Trophoblast cell (in vitro differentiated cells and primary cell): Measurements from ENCODE around the gene CBX8.

Source experiments
- DNase-seq, 2 donors: peaks; one replicate each; pipeline ENCODE4 v3.0.0-alpha.2; 2016
- H2AFZ ChIP-seq: 2 replicates; pipeline ENCODE4 v1.6.1; 2013; ENCODE audit warnings: low read length, moderate library complexity, mild to moderate bottlenecking; ENCODE audit not compliant: insufficient read depth, poor library complexity
- H2AK5ac ChIP-seq: 2 replicates; pipeline ENCODE4 v1.6.1; 2013; ENCODE audit warnings: mild to moderate bottlenecking, low read length
- H2BK120ac ChIP-seq: 2 replicates; pipeline ENCODE4 v1.6.1; 2013; ENCODE audit warnings: low read length, mild to moderate bottlenecking, moderate library complexity; ENCODE audit not compliant: insufficient read depth, poor library complexity
- H2BK12ac ChIP-seq: 2 replicates; pipeline ENCODE4 v1.6.1; 2013; ENCODE audit warnings: mild to moderate bottlenecking, low read length, moderate library complexity
- H2BK5ac ChIP-seq: 2 replicates; pipeline ENCODE4 v1.6.1; 2013; ENCODE audit warnings: low read length, low read depth, moderate library complexity, mild to moderate bottlenecking; ENCODE audit not compliant: poor library complexity
- H3K14ac ChIP-seq: 2 replicates; pipeline ENCODE4 v1.6.1; 2013; ENCODE audit warnings: mild to moderate bottlenecking, low read length
- H3K18ac ChIP-seq: 2 replicates; pipeline ENCODE4 v1.6.1; 2013; ENCODE audit warnings: mild to moderate bottlenecking, low read length
- H3K23ac ChIP-seq: 2 replicates; pipeline ENCODE4 v1.6.1; 2013; ENCODE audit warnings: low read length
- H3K27ac ChIP-seq: 2 replicates; pipeline ENCODE4 v1.5.1; 2013; ENCODE audit warnings: low read depth, mild to moderate bottlenecking, inconsistent platforms, low read length, moderate library complexity
- H3K27me3 ChIP-seq: 2 replicates; pipeline ENCODE4 v1.6.1; 2013; ENCODE audit warnings: inconsistent platforms, mild to moderate bottlenecking, low read length, moderate library complexity; ENCODE audit not compliant: insufficient read depth
- H3K36me3 ChIP-seq, 2 experiments: 1 replicate in 1 of 2; 2 replicates in 1 of 2; pipeline ENCODE4 v1.6.1; 2013; ENCODE audit warnings: low read length in 2 of 2, mild to moderate bottlenecking in 2 of 2, moderate library complexity in 1 of 2; ENCODE audit not compliant: insufficient read depth in 2 of 2, control insufficient read depth in 1 of 2
- H3K4ac ChIP-seq: 2 replicates; pipeline ENCODE4 v1.6.1; 2013; ENCODE audit warnings: low read depth, mild to moderate bottlenecking, low read length, moderate library complexity
- H3K4me1 ChIP-seq, 2 experiments: 1 replicate in 1 of 2; 2 replicates in 1 of 2; pipeline ENCODE4 v1.6.1; 2013; ENCODE audit warnings: low read length in 2 of 2, mild to moderate bottlenecking in 2 of 2, moderate library complexity in 1 of 2; ENCODE audit not compliant: insufficient read depth in 2 of 2, control insufficient read depth in 1 of 2
- H3K4me2 ChIP-seq: 2 replicates; pipeline ENCODE4 v1.6.1; 2013; ENCODE audit warnings: inconsistent platforms, mild to moderate bottlenecking, low read length, moderate library complexity
- H3K4me3 ChIP-seq: 2 replicates; pipeline ENCODE4 v1.5.1; 2013; ENCODE audit warnings: mild to moderate bottlenecking, low read depth, low read length, inconsistent platforms
- H3K79me1 ChIP-seq: one replicate; pipeline ENCODE4 v1.6.1; 2013; ENCODE audit warnings: low read length
- H3K79me2 ChIP-seq: 2 replicates; pipeline ENCODE4 v1.6.1; 2013; ENCODE audit warnings: low read length, mild to moderate bottlenecking; ENCODE audit not compliant: control insufficient read depth, insufficient read depth, poor library complexity
- H3K9ac ChIP-seq: 2 replicates; pipeline ENCODE4 v1.6.1; 2013; ENCODE audit warnings: mild to moderate bottlenecking, low read length
- H3K9me3 ChIP-seq: 2 replicates; pipeline ENCODE4 v1.6.1; 2013; ENCODE audit warnings: low read depth, mild to moderate bottlenecking, control low read depth, inconsistent platforms, low read length; ENCODE audit not compliant: insufficient read depth
- H4K12ac ChIP-seq: 2 replicates; pipeline ENCODE4 v1.6.1; 2013; ENCODE audit warnings: low read depth, mild to moderate bottlenecking, low read length, moderate library complexity
- H4K8ac ChIP-seq: 2 replicates; pipeline ENCODE4 v1.6.1; 2013; ENCODE audit warnings: low read depth, mild to moderate bottlenecking, low read length, moderate library complexity
- H4K91ac ChIP-seq: one replicate; pipeline ENCODE4 v1.6.1; 2013; ENCODE audit warnings: low read depth, mild to moderate bottlenecking, low read length, moderate library complexity
- WGBS: extraction: QIAGEN DNeasy Blood & Tissue Kit; methylation state at CpG from one replicate; pipeline ENCODE4 v1.1.7; 2013; ENCODE audit warnings: missing lambda C conversion rate; ENCODE audit not compliant: insufficient read length, insufficient coverage; ENCODE audit errors: extremely low coverage; 5-methylcytosine and 5-hydroxymethylcytosine counted together

Gene CBX8

DNA sequence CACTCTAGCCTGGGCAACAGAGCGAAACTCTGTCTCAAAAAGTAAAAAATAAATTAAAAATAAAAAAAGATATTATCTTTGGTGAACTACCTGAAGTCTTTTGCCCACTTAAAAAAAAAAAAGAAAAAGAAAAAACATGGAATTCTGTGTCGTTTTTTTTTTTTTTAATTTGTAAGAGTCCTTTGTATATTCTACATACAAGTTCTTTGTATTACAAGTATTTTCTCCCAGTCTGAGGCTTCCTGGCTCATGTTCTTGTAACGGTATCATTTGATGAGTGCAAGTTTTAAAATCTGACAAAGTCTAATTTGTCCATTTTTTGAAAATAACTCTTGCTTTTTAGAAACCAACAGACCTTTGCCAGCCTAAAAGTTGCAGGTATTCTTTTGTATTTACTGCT, 31.2 kb downstream of the CBX8 start:
- Histone ChIP-seq H3K27me3 (no peaks in the 10 kb centered on the region), H2BK120ac (no peak overlapping the region), H3K4me3 (no peak overlapping the region), H4K12ac (no peak overlapping the region), H3K27ac (no peak overlapping the region), H3K4me2 (no peak overlapping the region), H3K36me3 (no peaks in the 10 kb centered on the region), H3K79me1 (no peaks in the 10 kb centered on the region), H3K4ac (no peak overlapping the region), H3K23ac (no peak overlapping the region), H4K91ac (no peak overlapping the region), H3K9ac (no peak overlapping the region), H2BK5ac (no peak overlapping the region), H2AFZ (no peak overlapping the region), H3K79me2 (no peaks in the 10 kb centered on the region), H3K14ac (no peak overlapping the region), H4K8ac (no peak overlapping the region), H2BK12ac (no peak overlapping the region), H3K18ac (no peak overlapping the region), H2AK5ac (no peak overlapping the region), H3K4me1 (no peaks in the 10 kb centered on the region), H3K9me3 (no peaks in the 10 kb centered on the region)
- no peak for DNase-seq
- no CpG with 5 or more reads among the region's 3 CpGs for WGBS

DNA sequence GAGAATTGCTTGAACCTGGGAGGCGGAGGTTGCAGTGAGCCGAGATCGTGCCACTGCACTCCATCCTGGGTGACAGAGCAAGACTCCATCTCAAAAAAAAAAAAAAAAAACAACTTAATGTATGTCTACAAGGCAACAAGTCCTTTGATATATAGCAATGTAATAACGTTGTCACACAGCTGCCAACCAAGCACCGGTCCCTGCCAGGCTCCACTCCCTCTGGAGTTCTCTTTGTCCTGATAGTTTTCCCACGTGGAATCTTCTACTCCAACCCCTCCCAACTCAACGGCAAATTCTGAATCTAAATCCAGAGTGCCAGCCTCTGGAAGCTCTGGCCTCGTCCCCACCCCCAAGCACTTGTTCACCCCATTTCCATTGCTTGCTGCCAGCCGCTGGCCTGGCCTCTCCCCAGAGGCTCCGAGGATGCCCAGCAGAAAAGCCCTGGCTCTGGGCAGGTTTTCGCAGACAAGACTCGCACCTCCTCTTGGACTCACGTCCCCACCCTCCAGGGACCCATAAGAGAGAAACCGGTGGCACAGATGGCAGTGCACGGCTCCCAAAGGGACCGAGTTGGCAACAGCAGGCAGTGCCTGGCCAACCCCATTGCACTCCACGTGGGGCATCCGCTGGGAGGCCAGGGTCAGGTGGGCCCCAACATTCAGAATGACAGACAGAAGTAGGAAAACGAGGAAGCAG, 34.8 kb downstream of the CBX8 start:
- Histone ChIP-seq H2AK5ac (no peak overlapping the region), H4K12ac (no peak overlapping the region), H3K4me3 (no peak overlapping the region), H3K23ac (no peak overlapping the region), H3K9ac (no peak overlapping the region), H3K4ac (no peak overlapping the region), H4K8ac (no peak overlapping the region), H3K14ac (no peak overlapping the region), H3K27ac (no peak overlapping the region), H3K79me2 (no peaks in the 10 kb centered on the region), H3K79me1 (no peaks in the 10 kb centered on the region), H2AFZ (no peak overlapping the region), H3K4me2 (no peak overlapping the region), H3K9me3 (no peaks in the 10 kb centered on the region), H3K36me3 (no peaks in the 10 kb centered on the region), H2BK120ac (no peak overlapping the region), H2BK12ac (no peak overlapping the region), H2BK5ac (no peak overlapping the region), H3K4me1 (no peaks in the 10 kb centered on the region), H3K18ac (no peak overlapping the region), H3K27me3 (no peaks in the 10 kb centered on the region), H4K91ac (no peak overlapping the region)
- no CpG with 5 or more reads among the region's 19 CpGs for WGBS
- DNase-seq: no peak

DNA sequence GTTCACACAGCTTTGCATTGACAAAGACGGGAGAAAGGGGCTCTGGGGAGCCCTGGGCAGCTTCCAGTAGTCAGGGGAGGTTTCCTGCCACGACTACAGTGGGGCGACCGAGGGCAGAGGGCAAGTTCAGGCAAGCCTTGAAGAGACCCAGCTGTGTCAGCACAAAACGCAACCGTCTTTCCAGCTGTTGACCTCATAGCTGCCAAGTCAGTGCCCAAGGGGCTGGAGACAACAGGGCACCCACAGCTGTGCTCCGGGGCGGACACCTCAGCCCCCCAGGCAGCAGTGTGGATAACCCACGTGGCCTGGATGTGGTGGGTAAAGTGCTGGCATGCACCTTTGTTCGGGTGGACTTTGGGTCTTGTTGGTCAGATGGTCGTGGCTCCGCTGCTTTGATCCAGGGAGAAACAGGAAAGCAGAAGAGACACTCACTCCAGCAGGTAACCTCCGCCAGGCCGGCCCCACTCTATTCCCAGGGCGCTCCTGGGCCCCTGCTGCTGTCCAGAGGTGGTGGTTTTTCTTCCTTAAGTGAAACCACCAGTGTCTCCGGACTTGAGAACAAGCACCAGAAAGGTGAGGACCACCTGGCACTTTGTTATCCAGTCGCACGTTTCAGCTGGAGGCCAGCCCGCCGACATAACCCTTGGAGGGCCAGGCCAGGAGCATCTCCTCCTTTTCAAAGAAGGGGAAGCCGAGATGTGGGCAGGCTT, 36.5 kb downstream of the CBX8 start:
- no CpG with 5 or more reads among the region's 21 CpGs for WGBS
- no peak overlapping the region for H3K4me2 ChIP-seq
- no peaks in the 10 kb centered on the region for H3K9me3 ChIP-seq
- no peak overlapping the region for H4K91ac ChIP-seq
- H3K18ac ChIP-seq: no peak overlapping the region
- H3K27ac ChIP-seq: no peak overlapping the region
- H2BK12ac ChIP-seq: no peak overlapping the region
- no peak overlapping the region for H4K12ac ChIP-seq
- H2AFZ ChIP-seq: no peak overlapping the region
- H3K36me3 ChIP-seq: no peaks in the 10 kb centered on the region
- no peak overlapping the region for H3K9ac ChIP-seq
- no peak overlapping the region for H4K8ac ChIP-seq
- H3K14ac ChIP-seq: no peak overlapping the region
- DNase-seq: no peak
- H3K27me3 ChIP-seq: no peaks in the 10 kb centered on the region
- no peak overlapping the region for H3K4ac ChIP-seq
- no peak overlapping the region for H2BK5ac ChIP-seq
- H3K79me1 ChIP-seq: no peaks in the 10 kb centered on the region
- H3K23ac ChIP-seq: no peak overlapping the region
- no peak overlapping the region for H2AK5ac ChIP-seq
- no peaks in the 10 kb centered on the region for H3K79me2 ChIP-seq
- no peak overlapping the region for H2BK120ac ChIP-seq
- H3K4me3 ChIP-seq: no peak overlapping the region
- no peaks in the 10 kb centered on the region for H3K4me1 ChIP-seq

DNA sequence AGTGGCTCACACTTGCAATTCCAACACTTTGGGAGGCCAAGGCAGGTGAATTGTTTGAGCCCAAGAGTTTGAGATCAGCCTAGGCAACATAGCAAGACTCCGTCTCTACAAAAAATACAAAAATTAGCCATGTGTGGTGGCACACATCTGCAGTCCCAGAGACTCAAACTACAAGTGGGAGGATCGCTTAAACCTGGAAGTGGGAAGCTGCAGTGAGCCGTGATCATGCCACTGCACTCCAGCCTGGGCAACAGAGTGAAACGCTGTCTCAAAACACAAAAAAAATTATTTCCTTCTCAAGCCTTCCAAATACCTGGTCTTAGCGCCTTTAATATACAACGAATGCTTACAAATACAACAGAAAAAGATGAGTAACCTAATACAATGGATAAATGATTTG, 38.6 kb downstream of the CBX8 start:
- no peaks in the 10 kb centered on the region for H3K36me3 ChIP-seq
- no peak overlapping the region for H3K18ac ChIP-seq
- no peak overlapping the region for H3K4me3 ChIP-seq
- H3K23ac ChIP-seq: no peak overlapping the region
- no peak overlapping the region for H2AK5ac ChIP-seq
- H4K12ac ChIP-seq: no peak overlapping the region
- no peak for DNase-seq
- no peaks in the 10 kb centered on the region for H3K27me3 ChIP-seq
- H3K4me1 ChIP-seq: no peaks in the 10 kb centered on the region
- H3K4ac ChIP-seq: no peak overlapping the region
- no peak overlapping the region for H4K91ac ChIP-seq
- H3K27ac ChIP-seq: no peak overlapping the region
- no peak overlapping the region for H2BK5ac ChIP-seq
- H2BK120ac ChIP-seq: no peak overlapping the region
- no peaks in the 10 kb centered on the region for H3K9me3 ChIP-seq
- no peaks in the 10 kb centered on the region for H3K79me1 ChIP-seq
- H2BK12ac ChIP-seq: no peak overlapping the region
- no peak overlapping the region for H3K4me2 ChIP-seq
- no peak overlapping the region for H3K14ac ChIP-seq
- H2AFZ ChIP-seq: no peak overlapping the region
- no peaks in the 10 kb centered on the region for H3K79me2 ChIP-seq
- no peak overlapping the region for H3K9ac ChIP-seq
- WGBS: no CpG with 5 or more reads among the region's 6 CpGs
- no peak overlapping the region for H4K8ac ChIP-seq
